Liver (tissue), 9 donors: ENCODE results near the gene CACNB1. TPM values are rescaled to one million over a fixed set of nuclear protein-coding genes. Genes with fewer than 3 reads are reported as not detected.

ENCODE experiments used
- DNase-seq: peaks from one replicate; pipeline ENCODE4 v3.0.0-alpha.2; 2017; ENCODE audit warnings: low spot score
- H3K27ac ChIP-seq, 2 donors: one replicate each; pipeline ENCODE4 v1.7.0; 2013; ENCODE audit warnings: inconsistent platforms in 2 of 2, low read length in 2 of 2, control low read depth in 1 of 2, low read depth in 1 of 2, mild to moderate bottlenecking in 1 of 2
- H3K27me3 ChIP-seq, 4 donors: one replicate each; pipeline versions ENCODE4 v1.6.1 to v1.7.0; 2013; ENCODE audit warnings: low read length in 3 of 4, inconsistent platforms in 1 of 4, mild to moderate bottlenecking in 1 of 4, moderate library complexity in 1 of 4; ENCODE audit not compliant: control insufficient read depth in 4 of 4, insufficient read depth in 4 of 4
- H3K36me3 ChIP-seq, 4 donors: one replicate each; pipeline versions ENCODE4 v1.6.1 to v1.7.0; 2013; ENCODE audit warnings: low read length in 3 of 4, mild to moderate bottlenecking in 3 of 4, low read depth in 1 of 4, moderate library complexity in 1 of 4; ENCODE audit not compliant: control insufficient read depth in 4 of 4, insufficient read depth in 3 of 4
- H3K4me1 ChIP-seq, 4 donors: one replicate each; pipeline versions ENCODE4 v1.6.1 to v1.7.0; 2013; ENCODE audit warnings: low read length in 3 of 4, mild to moderate bottlenecking in 3 of 4, moderate library complexity in 1 of 4; ENCODE audit not compliant: control insufficient read depth in 4 of 4, insufficient read depth in 4 of 4
- H3K4me3 ChIP-seq, 3 donors: one replicate each; pipeline versions ENCODE4 v1.6.1 to v1.7.0; 2013; ENCODE audit warnings: low read length in 3 of 3, control low read depth in 1 of 3, low read depth in 1 of 3, mild to moderate bottlenecking in 1 of 3
- H3K9ac ChIP-seq, 2 donors: one replicate each; pipeline ENCODE4 v1.7.0; 2013; ENCODE audit warnings: low read length in 2 of 2, mild to moderate bottlenecking in 2 of 2, moderate library complexity in 2 of 2, control low read depth in 1 of 2, low read depth in 1 of 2
- H3K9me3 ChIP-seq, 4 donors: one replicate each; pipeline versions ENCODE4 v1.6.1 to v1.7.0; 2013; ENCODE audit warnings: low read length in 3 of 4; ENCODE audit not compliant: control insufficient read depth in 4 of 4
- EGR1 ChIP-seq, 2 donors: IDR thresholded peaks; 2 replicates each; pipeline ENCODE4 v1.6.1; 2016 to 2018; ENCODE audit warnings: antibody characterized with exemption in 2 of 2, low read depth in 2 of 2
- GABPA ChIP-seq, 2 donors: IDR thresholded peaks in 1 of 2; conservative IDR thresholded peaks in 1 of 2; 2 replicates each; pipeline ENCODE4 v1.6.1; 2016; ENCODE audit warnings: antibody characterized with exemption in 2 of 2, mild to moderate bottlenecking in 1 of 2, moderate library complexity in 1 of 2
- HNF4A ChIP-seq, 2 donors: conservative IDR thresholded peaks; 2 replicates each; pipeline ENCODE4 v1.6.1; 2016; ENCODE audit warnings: antibody characterized with exemption in 2 of 2, mild to moderate bottlenecking in 2 of 2
- HNF4G ChIP-seq: IDR thresholded peaks from 2 replicates; pipeline ENCODE4 v1.6.1; 2016; ENCODE audit warnings: antibody characterized with exemption
- JUND ChIP-seq, 2 donors: IDR thresholded peaks; 2 replicates each; pipeline ENCODE4 v1.6.1; 2016; ENCODE audit warnings: antibody characterized with exemption in 2 of 2
- NR2F2 ChIP-seq: IDR thresholded peaks from 2 replicates; pipeline ENCODE4 v1.6.1; 2016; ENCODE audit warnings: antibody characterized with exemption
- RAD21 ChIP-seq, 2 donors: IDR thresholded peaks; 2 replicates each; pipeline ENCODE4 v1.6.1; 2016; ENCODE audit warnings: antibody characterized with exemption in 2 of 2, mild to moderate bottlenecking in 2 of 2
- SP1 ChIP-seq: IDR thresholded peaks from 2 replicates; pipeline ENCODE4 v1.6.1; 2018; ENCODE audit warnings: antibody characterized with exemption, mild to moderate bottlenecking
- YY1 ChIP-seq: IDR thresholded peaks from 2 replicates; pipeline ENCODE4 v1.6.1; 2016; ENCODE audit warnings: antibody characterized with exemption, mild to moderate bottlenecking
- WGBS: extraction: QIAGEN DNeasy Blood & Tissue Kit; methylation state at CpG from one replicate; pipeline ENCODE4 v1.1.7; 2013; 5-methylcytosine and 5-hydroxymethylcytosine counted together
- polyA plus RNA-seq, 2 donors: library from polyadenylated mRNA; stranded (reverse) in 1 of 2; unstranded in 1 of 2; fragments of 200-250 nt in 1 of 2; fragments of >200 nt in 1 of 2; fragmentation: Nextera tagmentation in 1 of 2; extraction: Ambion mirVana in 1 of 2; gene quantifications; one replicate each; pipeline versions ENCODE4 v1.2.1 to v1.2.3, GENCODE V29; 2013 to 2015
- total RNA-seq, 2 donors: library from RNA; depleted of rRNA; stranded (reverse); fragments of >200 nt; gene quantifications; one replicate each; pipeline ENCODE4 v1.2.3, GENCODE V29; 2014
- TF ChIP-seq, protein P1 (sequence below): fragments of 150-350 bp; IDR thresholded peaks from 2 replicates; pipeline ENCODE4 v1.5.1; 2017; ENCODE audit warnings: improper control_type of control experiment, low read depth, low read length; ENCODE audit not compliant: missing input control
- TF ChIP-seq, protein P2 (sequence below): IDR thresholded peaks from 2 replicates; pipeline ENCODE4 v1.6.1; 2016; ENCODE audit warnings: antibody characterized with exemption
- TF ChIP-seq, protein P3 (sequence below): IDR thresholded peaks from 2 replicates; pipeline ENCODE4 v1.6.1; 2016; ENCODE audit warnings: antibody characterized with exemption
- TF ChIP-seq, protein P4 (sequence below): IDR thresholded peaks from 2 replicates; pipeline ENCODE4 v1.6.1; 2016; ENCODE audit warnings: antibody characterized with exemption, mild to moderate bottlenecking
- TF ChIP-seq, protein P5 (sequence below): IDR thresholded peaks from 2 replicates; pipeline ENCODE4 v1.6.1; 2016; ENCODE audit warnings: antibody characterized with exemption
- donor health status: healthy.
- donor health status: healthy.
- donor health status: healthy.
- donor health status: healthy.
- donor health status: healthy.

CACNB1 gene
- total and polyA plus RNA-seq, 4 donors: 0.05 to 1.3 (median 0.26) TPM

DNA sequence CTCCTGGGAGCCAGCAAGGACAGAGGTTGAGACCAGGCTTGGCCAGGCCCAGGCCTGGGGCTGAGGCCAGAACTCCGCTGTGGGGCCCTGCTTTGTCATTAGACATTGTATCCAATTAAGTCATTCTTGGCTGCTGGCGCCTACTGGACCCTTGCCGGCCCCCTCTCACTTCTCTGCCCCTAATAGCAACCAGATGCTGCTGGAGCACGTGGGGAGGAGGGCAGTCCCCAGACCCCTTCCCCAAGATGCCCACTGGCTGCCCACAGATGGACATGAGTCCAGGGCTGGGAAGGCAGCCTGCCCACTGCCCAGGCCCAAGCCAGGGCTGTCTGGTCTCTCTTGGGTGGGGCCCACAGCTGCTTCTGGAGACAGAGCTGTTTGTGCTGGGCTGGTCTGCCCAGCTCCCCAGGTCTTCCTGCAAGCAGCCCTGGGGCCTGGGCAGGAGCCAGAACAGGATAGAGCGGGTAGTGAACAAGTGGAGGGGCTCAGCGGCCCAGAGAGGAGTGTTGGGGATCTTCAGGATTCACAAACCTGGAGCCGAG, 53.8 kb downstream of the CACNB1 start:
- no peaks in the 10 kb centered on the region for H3K36me3 ChIP-seq
- H3K4me3 ChIP-seq: no peak overlapping the region
- DNase-seq: no peak
- no peaks in the 10 kb centered on the region for H3K27me3 ChIP-seq
- H3K9ac ChIP-seq: no peak overlapping the region
- WGBS: 87% methylated on average over 7 of the region's 7 CpGs
- H3K9me3 ChIP-seq: no peaks in the 10 kb centered on the region
- no peaks in the 10 kb centered on the region for H3K4me1 ChIP-seq
- H3K27ac ChIP-seq: no peak overlapping the region
- TF ChIP-seq, protein P1, sequence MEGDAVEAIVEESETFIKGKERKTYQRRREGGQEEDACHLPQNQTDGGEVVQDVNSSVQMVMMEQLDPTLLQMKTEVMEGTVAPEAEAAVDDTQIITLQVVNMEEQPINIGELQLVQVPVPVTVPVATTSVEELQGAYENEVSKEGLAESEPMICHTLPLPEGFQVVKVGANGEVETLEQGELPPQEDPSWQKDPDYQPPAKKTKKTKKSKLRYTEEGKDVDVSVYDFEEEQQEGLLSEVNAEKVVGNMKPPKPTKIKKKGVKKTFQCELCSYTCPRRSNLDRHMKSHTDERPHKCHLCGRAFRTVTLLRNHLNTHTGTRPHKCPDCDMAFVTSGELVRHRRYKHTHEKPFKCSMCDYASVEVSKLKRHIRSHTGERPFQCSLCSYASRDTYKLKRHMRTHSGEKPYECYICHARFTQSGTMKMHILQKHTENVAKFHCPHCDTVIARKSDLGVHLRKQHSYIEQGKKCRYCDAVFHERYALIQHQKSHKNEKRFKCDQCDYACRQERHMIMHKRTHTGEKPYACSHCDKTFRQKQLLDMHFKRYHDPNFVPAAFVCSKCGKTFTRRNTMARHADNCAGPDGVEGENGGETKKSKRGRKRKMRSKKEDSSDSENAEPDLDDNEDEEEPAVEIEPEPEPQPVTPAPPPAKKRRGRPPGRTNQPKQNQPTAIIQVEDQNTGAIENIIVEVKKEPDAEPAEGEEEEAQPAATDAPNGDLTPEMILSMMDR: no peak
- TF ChIP-seq YY1 (no peak), HNF4A (conservative IDR thresholded peaks at IDR 0.05) (no peak), GABPA (IDR thresholded peaks at IDR 0.05 in 1 of 2, conservative IDR thresholded peaks at IDR 0.05 in 1 of 2) (no peak), SP1 (no peak), RAD21 (IDR thresholded peaks at IDR 0.05) (no peak), EGR1 (IDR thresholded peaks at IDR 0.05; ENCODE audit: low read depth in 2 of 2) (no peak), NR2F2 (no peak)
- TF ChIP-seq, protein P2, sequence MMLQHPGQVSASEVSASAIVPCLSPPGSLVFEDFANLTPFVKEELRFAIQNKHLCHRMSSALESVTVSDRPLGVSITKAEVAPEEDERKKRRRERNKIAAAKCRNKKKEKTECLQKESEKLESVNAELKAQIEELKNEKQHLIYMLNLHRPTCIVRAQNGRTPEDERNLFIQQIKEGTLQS: no peak
- TF ChIP-seq, protein P3, sequence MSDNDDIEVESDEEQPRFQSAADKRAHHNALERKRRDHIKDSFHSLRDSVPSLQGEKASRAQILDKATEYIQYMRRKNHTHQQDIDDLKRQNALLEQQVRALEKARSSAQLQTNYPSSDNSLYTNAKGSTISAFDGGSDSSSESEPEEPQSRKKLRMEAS: no peak
- TF ChIP-seq, protein P4, sequence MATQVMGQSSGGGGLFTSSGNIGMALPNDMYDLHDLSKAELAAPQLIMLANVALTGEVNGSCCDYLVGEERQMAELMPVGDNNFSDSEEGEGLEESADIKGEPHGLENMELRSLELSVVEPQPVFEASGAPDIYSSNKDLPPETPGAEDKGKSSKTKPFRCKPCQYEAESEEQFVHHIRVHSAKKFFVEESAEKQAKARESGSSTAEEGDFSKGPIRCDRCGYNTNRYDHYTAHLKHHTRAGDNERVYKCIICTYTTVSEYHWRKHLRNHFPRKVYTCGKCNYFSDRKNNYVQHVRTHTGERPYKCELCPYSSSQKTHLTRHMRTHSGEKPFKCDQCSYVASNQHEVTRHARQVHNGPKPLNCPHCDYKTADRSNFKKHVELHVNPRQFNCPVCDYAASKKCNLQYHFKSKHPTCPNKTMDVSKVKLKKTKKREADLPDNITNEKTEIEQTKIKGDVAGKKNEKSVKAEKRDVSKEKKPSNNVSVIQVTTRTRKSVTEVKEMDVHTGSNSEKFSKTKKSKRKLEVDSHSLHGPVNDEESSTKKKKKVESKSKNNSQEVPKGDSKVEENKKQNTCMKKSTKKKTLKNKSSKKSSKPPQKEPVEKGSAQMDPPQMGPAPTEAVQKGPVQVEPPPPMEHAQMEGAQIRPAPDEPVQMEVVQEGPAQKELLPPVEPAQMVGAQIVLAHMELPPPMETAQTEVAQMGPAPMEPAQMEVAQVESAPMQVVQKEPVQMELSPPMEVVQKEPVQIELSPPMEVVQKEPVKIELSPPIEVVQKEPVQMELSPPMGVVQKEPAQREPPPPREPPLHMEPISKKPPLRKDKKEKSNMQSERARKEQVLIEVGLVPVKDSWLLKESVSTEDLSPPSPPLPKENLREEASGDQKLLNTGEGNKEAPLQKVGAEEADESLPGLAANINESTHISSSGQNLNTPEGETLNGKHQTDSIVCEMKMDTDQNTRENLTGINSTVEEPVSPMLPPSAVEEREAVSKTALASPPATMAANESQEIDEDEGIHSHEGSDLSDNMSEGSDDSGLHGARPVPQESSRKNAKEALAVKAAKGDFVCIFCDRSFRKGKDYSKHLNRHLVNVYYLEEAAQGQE: no peak
- TF ChIP-seq, protein P5, sequence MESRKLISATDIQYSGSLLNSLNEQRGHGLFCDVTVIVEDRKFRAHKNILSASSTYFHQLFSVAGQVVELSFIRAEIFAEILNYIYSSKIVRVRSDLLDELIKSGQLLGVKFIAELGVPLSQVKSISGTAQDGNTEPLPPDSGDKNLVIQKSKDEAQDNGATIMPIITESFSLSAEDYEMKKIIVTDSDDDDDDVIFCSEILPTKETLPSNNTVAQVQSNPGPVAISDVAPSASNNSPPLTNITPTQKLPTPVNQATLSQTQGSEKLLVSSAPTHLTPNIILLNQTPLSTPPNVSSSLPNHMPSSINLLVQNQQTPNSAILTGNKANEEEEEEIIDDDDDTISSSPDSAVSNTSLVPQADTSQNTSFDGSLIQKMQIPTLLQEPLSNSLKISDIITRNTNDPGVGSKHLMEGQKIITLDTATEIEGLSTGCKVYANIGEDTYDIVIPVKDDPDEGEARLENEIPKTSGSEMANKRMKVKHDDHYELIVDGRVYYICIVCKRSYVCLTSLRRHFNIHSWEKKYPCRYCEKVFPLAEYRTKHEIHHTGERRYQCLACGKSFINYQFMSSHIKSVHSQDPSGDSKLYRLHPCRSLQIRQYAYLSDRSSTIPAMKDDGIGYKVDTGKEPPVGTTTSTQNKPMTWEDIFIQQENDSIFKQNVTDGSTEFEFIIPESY: no peak

DNA sequence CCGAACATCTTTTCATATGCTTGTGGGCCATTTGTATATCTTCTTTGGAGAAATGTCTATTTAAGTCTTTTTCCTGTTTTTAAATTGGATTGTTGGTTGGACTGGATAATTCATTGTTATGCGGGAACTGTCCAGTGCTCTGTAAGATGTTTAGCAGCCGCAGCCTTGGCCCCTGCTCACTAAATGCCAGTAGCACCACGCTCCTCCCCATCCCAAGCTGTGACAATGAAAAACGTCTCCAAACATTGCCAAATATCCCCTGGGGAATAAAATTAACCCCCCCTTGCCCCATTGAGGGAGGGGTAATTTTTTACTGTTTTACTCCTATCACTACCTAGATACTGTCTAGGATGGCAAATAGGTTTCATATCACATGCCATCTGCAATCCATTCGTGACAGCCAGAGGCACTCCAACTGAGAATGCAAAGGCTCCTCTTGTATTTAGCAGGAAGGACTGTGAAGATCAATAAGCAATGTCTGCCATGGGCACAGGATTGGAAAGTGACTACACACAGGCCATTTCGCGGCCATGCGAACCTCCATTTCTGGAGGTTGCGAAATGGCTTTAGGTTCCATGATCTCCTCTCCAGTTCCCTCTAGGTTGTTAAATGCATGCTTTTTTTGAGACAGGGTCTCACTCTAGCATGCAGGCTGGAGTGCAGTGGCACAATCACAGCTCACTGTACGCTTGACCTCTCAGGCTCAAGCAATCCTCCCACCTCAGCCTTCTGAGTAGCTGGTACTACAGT, 55.4 kb downstream of the CACNB1 start:
- H3K4me1 ChIP-seq: no peaks in the 10 kb centered on the region
- H3K9ac ChIP-seq: no peak overlapping the region
- no peaks in the 10 kb centered on the region for H3K9me3 ChIP-seq
- H3K27me3 ChIP-seq: no peaks in the 10 kb centered on the region
- no peak overlapping the region for H3K4me3 ChIP-seq
- no peak for DNase-seq
- 89% methylated on average over 11 of the region's 11 CpGs for WGBS
- no peak overlapping the region for H3K27ac ChIP-seq
- TF ChIP-seq HNF4G: no peak
- TF ChIP-seq, protein P2: no peak
- TF ChIP-seq GABPA (IDR thresholded peaks at IDR 0.05 in 1 of 2, conservative IDR thresholded peaks at IDR 0.05 in 1 of 2): no peak
- TF ChIP-seq JUND (IDR thresholded peaks at IDR 0.05): no peak
- TF ChIP-seq, protein P3: no peak
- TF ChIP-seq, protein P1: no peak
- no peak for TF ChIP-seq SP1
- TF ChIP-seq NR2F2: no peak
- no peaks in the 10 kb centered on the region for H3K36me3 ChIP-seq
